Tibial nerve (tissue), 4 donors: ENCODE results near the gene SFXN3. TPM values are rescaled to one million over a fixed set of nuclear protein-coding genes. Genes with fewer than 3 reads are reported as not detected.

Experiments used
- DNase-seq, 2 donors: peaks; one replicate each; pipeline ENCODE4 v3.0.0-alpha.2; 2019; ENCODE audit warnings: low spot score in 2 of 2
- H3K27ac ChIP-seq, 4 donors: fragments of 200-600 bp; sonication (generic) in 3 of 4; one replicate each; pipeline ENCODE4 v1.5.1; 2017 to 2019; ENCODE audit warnings: mild to moderate bottlenecking in 1 of 4
- H3K27me3 ChIP-seq, 2 donors: fragments of 200-600 bp; sonication (generic) in 1 of 2; one replicate each; pipeline versions ENCODE4 v1.5.1 to v1.6.0; 2017 to 2019
- H3K36me3 ChIP-seq, 3 donors: fragments of 200-600 bp; sonication (generic); one replicate each; pipeline ENCODE4 v1.5.1; 2018 to 2019
- H3K4me1 ChIP-seq, 4 donors: fragments of 200-600 bp; sonication (generic) in 3 of 4; one replicate each; pipeline ENCODE4 v1.5.1; 2017 to 2019
- H3K4me3 ChIP-seq, 4 donors: fragments of 200-600 bp; sonication (generic) in 3 of 4; one replicate each; pipeline ENCODE4 v1.5.1; 2017 to 2019; ENCODE audit warnings: mild to moderate bottlenecking in 1 of 4, moderate library complexity in 1 of 4
- H3K9me3 ChIP-seq, 4 donors: fragments of 200-600 bp; sonication (generic) in 3 of 4; one replicate each; pipeline ENCODE4 v1.5.1; 2017 to 2019
- EP300 ChIP-seq, 2 donors: sonication (generic); formaldehyde crosslinking; IDR thresholded peaks; one replicate each; pipeline ENCODE4 v1.6.1; 2017; ENCODE audit warnings: antibody characterized with exemption in 2 of 2, mild to moderate bottlenecking in 1 of 2
- POLR2A ChIP-seq, 2 donors: fragments of 450-650 bp; IDR thresholded peaks; one replicate each; pipeline ENCODE4 v1.6.1; 2017; ENCODE audit warnings: antibody characterized with exemption in 2 of 2, mild to moderate bottlenecking in 2 of 2, moderate library complexity in 2 of 2
- WGBS, 2 donors: methylation state at CpG; one replicate each; pipeline ENCODE4 v1.1.5; 2018; 5-methylcytosine and 5-hydroxymethylcytosine counted together
- total RNA-seq, 4 donors: library from RNA; depleted of rRNA; stranded (reverse); fragments of >200 nt; gene quantifications; one replicate each; pipeline ENCODE4 v1.1.0, GENCODE V29; 2016
- TF ChIP-seq, protein P1 (sequence below), 5 experiments: fragments of 200-600 bp in 3 of 5; fragments of 450-650 bp in 2 of 5; sonication (generic) in 3 of 5; IDR thresholded peaks; one replicate each; pipeline ENCODE4 v1.5.1; 2016 to 2019; ENCODE audit warnings: antibody characterized with exemption in 5 of 5, mild to moderate bottlenecking in 3 of 5, moderate library complexity in 2 of 5

SFXN3 gene
- total RNA-seq, 4 donors from 2014 or later = 77.4 to 181 (median 106) TPM

DNA sequence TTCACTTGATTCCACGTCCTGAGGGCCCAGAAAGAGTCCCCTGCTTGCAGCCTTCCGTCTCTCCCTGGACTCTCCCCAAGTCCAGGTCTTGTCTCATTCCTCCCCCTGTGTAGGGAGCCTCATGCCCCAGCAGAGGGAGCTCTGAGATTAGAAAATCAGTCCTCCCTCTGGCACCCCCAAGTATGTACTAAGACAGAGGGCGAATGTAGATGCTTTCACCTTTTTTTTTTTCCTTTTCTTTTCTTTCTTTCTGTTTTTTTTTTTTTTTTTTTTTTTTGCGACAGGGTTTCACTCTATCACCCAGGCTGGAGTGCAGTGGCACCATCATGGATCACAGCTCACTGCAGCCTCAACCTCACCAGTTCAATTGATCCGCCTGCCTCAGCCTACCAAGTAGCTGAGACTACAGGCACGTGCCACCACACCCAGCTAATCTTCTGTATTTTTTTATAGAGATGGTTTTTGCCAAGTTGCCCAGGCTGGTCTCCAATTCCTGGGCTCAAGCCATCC, 10.3 kb downstream of the SFXN3 start:
- 19 to 22% methylated on average over 6 of the region's 6 CpGs for WGBS, 2 donors
- Histone ChIP-seq H3K4me1 (peaks cover 0 to 24% (median 18%) of the 10 kb centered on the region in 4 donors), H3K27me3 (no peaks in the 10 kb centered on the region), H3K27ac (peak overlapping the region in 1 of 4 donors; percentile 90), H3K4me3 (no peak overlapping the region), H3K36me3 (peaks cover 3 to 44% (median 15%) of the 10 kb centered on the region in 3 donors), H3K9me3 (no peaks in the 10 kb centered on the region)
- peak; percentile 77 to 91 for DNase-seq
- TF ChIP-seq POLR2A (IDR thresholded peaks at IDR 0.05) (no peak), EP300 (IDR thresholded peaks at IDR 0.05) (peak in 1 of 2 donors; percentile 35)
- TF ChIP-seq, protein P1, sequence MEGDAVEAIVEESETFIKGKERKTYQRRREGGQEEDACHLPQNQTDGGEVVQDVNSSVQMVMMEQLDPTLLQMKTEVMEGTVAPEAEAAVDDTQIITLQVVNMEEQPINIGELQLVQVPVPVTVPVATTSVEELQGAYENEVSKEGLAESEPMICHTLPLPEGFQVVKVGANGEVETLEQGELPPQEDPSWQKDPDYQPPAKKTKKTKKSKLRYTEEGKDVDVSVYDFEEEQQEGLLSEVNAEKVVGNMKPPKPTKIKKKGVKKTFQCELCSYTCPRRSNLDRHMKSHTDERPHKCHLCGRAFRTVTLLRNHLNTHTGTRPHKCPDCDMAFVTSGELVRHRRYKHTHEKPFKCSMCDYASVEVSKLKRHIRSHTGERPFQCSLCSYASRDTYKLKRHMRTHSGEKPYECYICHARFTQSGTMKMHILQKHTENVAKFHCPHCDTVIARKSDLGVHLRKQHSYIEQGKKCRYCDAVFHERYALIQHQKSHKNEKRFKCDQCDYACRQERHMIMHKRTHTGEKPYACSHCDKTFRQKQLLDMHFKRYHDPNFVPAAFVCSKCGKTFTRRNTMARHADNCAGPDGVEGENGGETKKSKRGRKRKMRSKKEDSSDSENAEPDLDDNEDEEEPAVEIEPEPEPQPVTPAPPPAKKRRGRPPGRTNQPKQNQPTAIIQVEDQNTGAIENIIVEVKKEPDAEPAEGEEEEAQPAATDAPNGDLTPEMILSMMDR (IDR thresholded peaks at IDR 0.05) = peak; percentile 63 to 87 (median 85)

DNA sequence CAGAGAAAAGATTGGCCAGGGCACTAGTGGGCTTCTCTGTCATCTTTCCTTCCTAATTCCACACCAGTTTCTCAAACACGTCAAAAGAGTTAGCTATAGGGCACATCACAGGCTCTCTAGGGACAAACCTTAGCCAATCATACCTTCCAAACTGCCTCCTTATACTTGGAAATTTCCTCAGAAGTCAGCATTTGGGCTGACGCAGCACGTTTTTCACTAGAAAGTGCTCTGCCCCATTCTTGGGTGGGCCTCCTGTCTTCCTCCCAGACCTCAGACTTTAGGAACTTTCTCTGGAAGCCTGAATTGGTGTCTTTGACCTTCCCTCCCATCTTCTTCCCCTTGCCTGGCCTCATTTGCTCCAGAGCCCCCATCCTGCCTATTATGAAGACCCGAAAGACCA, 11.1 kb downstream of the SFXN3 start:
- no peak for DNase-seq
- TF ChIP-seq EP300 (IDR thresholded peaks at IDR 0.05) = no peak
- TF ChIP-seq, protein P1 (IDR thresholded peaks at IDR 0.05) = no peak
- TF ChIP-seq POLR2A (IDR thresholded peaks at IDR 0.05) = no peak
- H3K4me1 ChIP-seq = peaks cover 0 to 24% (median 18%) of the 10 kb centered on the region in 4 donors
- peak overlapping the region; percentile 40 to 56 (median 43) for H3K4me3 ChIP-seq
- 56 to 59% methylated on average over 4 of the region's 4 CpGs for WGBS, 2 donors
- peaks cover under 1 to 36% (median 7%) of the 10 kb centered on the region in 3 donors for H3K36me3 ChIP-seq
- no peaks in the 10 kb centered on the region for H3K9me3 ChIP-seq
- H3K27me3 ChIP-seq = peaks cover 0 to 7% of the 10 kb centered on the region in 2 donors
- H3K27ac ChIP-seq = peak overlapping the region; percentile 72 to 90 (median 84)

DNA sequence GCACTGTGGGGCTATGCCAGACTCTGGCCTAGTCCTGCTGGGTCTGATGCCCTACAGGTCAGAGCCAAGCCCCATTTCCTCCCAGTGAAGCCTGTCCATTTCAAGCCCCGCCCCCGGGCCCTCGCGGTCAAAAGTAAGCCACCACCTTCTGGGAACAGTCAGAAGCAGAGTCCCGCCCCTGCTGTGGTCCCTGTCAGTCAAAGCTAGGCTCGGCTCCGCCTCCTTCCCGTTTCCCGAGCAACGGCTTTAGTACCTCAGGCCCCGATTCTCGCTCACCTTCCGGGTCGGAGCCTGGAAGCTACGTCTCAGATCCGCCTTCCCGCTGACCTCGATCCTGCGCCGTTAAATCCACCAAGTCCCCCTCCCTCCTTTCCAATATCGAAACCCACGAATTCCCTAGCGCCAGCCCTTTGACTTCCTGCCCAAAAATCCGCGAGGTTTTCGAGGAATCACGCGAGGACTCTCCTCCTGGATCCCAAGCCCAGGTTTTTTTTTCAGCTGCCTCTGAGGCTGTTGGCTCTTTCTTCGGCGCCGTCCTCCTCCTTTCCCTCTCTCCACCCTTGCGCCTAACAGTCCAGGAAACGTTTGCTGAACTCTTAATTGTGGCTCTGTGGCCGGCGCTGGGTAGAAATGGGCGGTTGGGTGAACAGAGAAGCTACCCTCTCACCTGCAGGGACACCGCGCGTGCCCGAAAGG, 11.8 kb downstream of the SFXN3 start:
- no peaks in the 10 kb centered on the region for H3K9me3 ChIP-seq
- peaks cover 0 to 25% (median 18%) of the 10 kb centered on the region in 4 donors for H3K4me1 ChIP-seq
- DNase-seq = peak; percentile 95 to 97
- peak overlapping the region; percentile 72 to 90 (median 84) for H3K27ac ChIP-seq
- H3K36me3 ChIP-seq = peaks cover 0 to 29% (median 0%) of the 10 kb centered on the region in 3 donors
- WGBS, 2 donors = 3 to 4% methylated on average over 40 of the region's 40 CpGs
- peaks cover 0 to 14% of the 10 kb centered on the region in 2 donors for H3K27me3 ChIP-seq
- TF ChIP-seq EP300 (IDR thresholded peaks at IDR 0.05) (peak; percentile 61 to 82), POLR2A (IDR thresholded peaks at IDR 0.05) (peak in 1 of 2 donors; percentile 48)
- TF ChIP-seq, protein P1 (IDR thresholded peaks at IDR 0.05) = peak in 1 of 5 experiments; percentile 32
- peak overlapping the region; percentile 40 to 56 (median 43) for H3K4me3 ChIP-seq

DNA sequence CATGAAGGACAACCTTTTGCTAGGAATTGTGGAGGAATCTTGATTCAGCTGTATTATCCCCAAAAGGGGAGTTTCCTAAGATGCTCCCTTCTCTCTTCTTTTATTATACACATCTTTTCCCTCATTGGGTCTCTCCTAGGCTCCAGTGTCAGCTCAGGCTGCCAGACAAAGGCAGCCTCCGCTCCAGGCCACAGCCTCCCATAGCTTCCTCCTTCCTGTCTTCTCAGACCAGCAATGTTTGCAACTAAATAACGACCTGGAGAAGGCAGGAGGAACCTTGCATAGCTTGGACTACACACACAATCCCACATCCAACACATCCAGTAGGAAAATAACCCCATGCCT, 12.3 kb downstream of the SFXN3 start:
- H3K36me3 ChIP-seq = peaks cover 0 to 24% (median 0%) of the 10 kb centered on the region in 3 donors
- H3K27ac ChIP-seq = peak overlapping the region; percentile 72 to 90 (median 84)
- H3K4me1 ChIP-seq = peaks cover 0 to 31% (median 18%) of the 10 kb centered on the region in 4 donors
- no peaks in the 10 kb centered on the region for H3K9me3 ChIP-seq
- WGBS, 2 donors = 17 to 19% methylated on average over 2 of the region's 2 CpGs
- peaks cover 0 to 19% of the 10 kb centered on the region in 2 donors for H3K27me3 ChIP-seq
- DNase-seq = no peak
- TF ChIP-seq EP300 (IDR thresholded peaks at IDR 0.05) (no peak), POLR2A (IDR thresholded peaks at IDR 0.05) (no peak)
- TF ChIP-seq, protein P1 (IDR thresholded peaks at IDR 0.05) = no peak
- peak overlapping the region; percentile 40 to 56 (median 43) for H3K4me3 ChIP-seq

DNA sequence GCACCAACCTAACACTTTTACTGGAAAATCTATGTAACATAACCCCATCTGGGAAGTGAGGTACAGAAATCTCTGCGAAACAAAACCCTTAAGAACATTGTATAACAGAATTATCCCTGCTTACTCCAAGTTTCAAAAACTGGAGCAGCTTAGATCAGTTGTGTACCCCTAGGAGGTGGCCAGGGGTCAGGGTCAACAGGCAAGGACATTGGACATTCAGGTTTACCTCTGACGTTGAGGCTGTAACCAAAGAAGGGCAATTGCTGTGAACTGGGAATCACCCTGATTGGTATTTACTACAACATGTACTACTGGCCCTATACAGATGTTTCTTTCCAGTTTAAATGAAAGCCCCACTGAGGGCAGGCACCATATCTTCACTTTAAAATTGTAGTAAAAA, 13.1 kb downstream of the SFXN3 start:
- TF ChIP-seq, protein P1 (IDR thresholded peaks at IDR 0.05) = no peak
- TF ChIP-seq EP300 (IDR thresholded peaks at IDR 0.05) (no peak), POLR2A (IDR thresholded peaks at IDR 0.05) (no peak)
- Histone ChIP-seq H3K4me3 (no peak overlapping the region), H3K9me3 (no peaks in the 10 kb centered on the region), H3K27ac (no peak overlapping the region), H3K4me1 (peaks cover 0 to 33% (median 18%) of the 10 kb centered on the region in 4 donors), H3K27me3 (peaks cover 0 to 27% of the 10 kb centered on the region in 2 donors), H3K36me3 (peaks cover 0 to 16% (median 0%) of the 10 kb centered on the region in 3 donors)
- no peak for DNase-seq
- 79 to 90% methylated on average over 2 of the region's 2 CpGs for WGBS, 2 donors
